GM21360 (cell line): ENCODE measurements around the gene SH3GL2.

ENCODE experiments used
- ATAC-seq: cut with Tn5 transposase; IDR thresholded peaks from one replicate; pipeline ENCODE4 v1.9.1; 2021; ENCODE audit warnings: mild to moderate bottlenecking, moderate library complexity; ENCODE audit not compliant: unreplicated experiment

Gene SH3GL2

GRCh38 chr9:17609312-17610005 lies 30.6 kb downstream of the SH3GL2 start:
- no peak for ATAC-seq

- ATAC-seq: no peak
Measured at GRCh38 chr9:17611342-17611741, 32.5 kb downstream of the SH3GL2 start.

GRCh38 chr9:17611917-17612316 lies 33.1 kb downstream of the SH3GL2 start:
- no peak for ATAC-seq

- no peak for ATAC-seq
Measured at GRCh38 chr9:17613758-17614157, 34.9 kb downstream of the SH3GL2 start.

GRCh38 chr9:17614250-17614649 lies 35.4 kb downstream of the SH3GL2 start:
- ATAC-seq: no peak

GRCh38 chr9:17614903-17615302 lies 36.0 kb downstream of the SH3GL2 start:
- no peak for ATAC-seq

- no peak for ATAC-seq
Measured at GRCh38 chr9:17622141-17622540, 43.3 kb downstream of the SH3GL2 start.

GRCh38 chr9:17622749-17623148 lies 43.9 kb downstream of the SH3GL2 start:
- ATAC-seq: no peak

GRCh38 chr9:17623965-17624364 lies 45.1 kb downstream of the SH3GL2 start:
- ATAC-seq: no peak

- no peak for ATAC-seq
Measured at GRCh38 chr9:17624571-17624970, 45.7 kb downstream of the SH3GL2 start.

- ATAC-seq: no peak
Measured at GRCh38 chr9:17625644-17626388, 47.0 kb downstream of the SH3GL2 start.

GRCh38 chr9:17627641-17628040 lies 48.8 kb downstream of the SH3GL2 start:
- ATAC-seq: no peak

GRCh38 chr9:17628624-17629023 lies 49.8 kb downstream of the SH3GL2 start:
- no peak for ATAC-seq

- ATAC-seq: no peak
Measured at GRCh38 chr9:17630531-17630949, 51.7 kb downstream of the SH3GL2 start.

- no peak for ATAC-seq
Measured at GRCh38 chr9:17631396-17631795, 52.5 kb downstream of the SH3GL2 start.

GRCh38 chr9:17632994-17633393 lies 54.1 kb downstream of the SH3GL2 start:
- ATAC-seq: no peak

- ATAC-seq: no peak
Measured at GRCh38 chr9:17635115-17635890, 56.4 kb downstream of the SH3GL2 start.

- no peak for ATAC-seq
Measured at GRCh38 chr9:17636349-17636748, 57.5 kb downstream of the SH3GL2 start.

- no peak for ATAC-seq
Measured at GRCh38 chr9:17636821-17637220, 58.0 kb downstream of the SH3GL2 start.

GRCh38 chr9:17637229-17637628 lies 58.4 kb downstream of the SH3GL2 start:
- no peak for ATAC-seq

GRCh38 chr9:17648516-17648915 lies 69.7 kb downstream of the SH3GL2 start:
- no peak for ATAC-seq

GRCh38 chr9:17651725-17652124 lies 72.9 kb downstream of the SH3GL2 start:
- ATAC-seq: no peak
